Epithelial cell of esophagus (primary cell): ENCODE data around the gene CA4.

Experiments
- DNase-seq: peaks from one replicate; pipeline ENCODE4 v3.0.0; 2010; ENCODE audit warnings: low read depth
- H3K4me3 ChIP-seq: 2 replicates; pipeline ENCODE4 v1.5.1; 2011; ENCODE audit warnings: mild to moderate bottlenecking, low read length, control low read depth
- CTCF ChIP-seq: IDR thresholded peaks from 2 replicates; pipeline ENCODE4 v1.5.1; 2011; ENCODE audit warnings: low read depth, mild to moderate bottlenecking, low read length, control low read depth, inconsistent platforms; ENCODE audit not compliant: insufficient read depth; ENCODE audit errors: missing control alignments

Gene CA4

GRCh38 chr17:60137731-60138130 lies 12.0 kb upstream of the CA4 start:
- no peak for DNase-seq
- H3K4me3 ChIP-seq, result no peak overlapping the region
- TF ChIP-seq CTCF, result no peak

GRCh38 chr17:60138769-60139437 lies 10.9 kb upstream of the CA4 start:
- no peak overlapping the region for H3K4me3 ChIP-seq
- no peak for DNase-seq
- TF ChIP-seq CTCF, result no peak

GRCh38 chr17:60139438-60140285 lies 10.1 kb upstream of the CA4 start:
- TF ChIP-seq CTCF, result peak; percentile 76
- no peak overlapping the region for H3K4me3 ChIP-seq
- DNase-seq, result peak; percentile 77

- DNase-seq, result peak; percentile 46
- H3K4me3 ChIP-seq, result no peak overlapping the region
- no peak for TF ChIP-seq CTCF
Measured at GRCh38 chr17:60141111-60142018, 8.4 kb upstream of the CA4 start.

- no peak overlapping the region for H3K4me3 ChIP-seq
- DNase-seq, result peak; percentile 86
- TF ChIP-seq CTCF, result peak; percentile 80
Measured at GRCh38 chr17:60142872-60143499, 6.8 kb upstream of the CA4 start.
